Sciatic nerve (tissue), 2 donors: ENCODE results near the gene GDAP1L1. TPM values are rescaled to one million over a fixed set of nuclear protein-coding genes. Genes with fewer than 3 reads are reported as not detected.
"Not testable (repeated sequence)": the region's sequence is repeated elsewhere in the genome, so short reads cannot be mapped to it uniquely, and the experiment has no call there.

Source experiments
- ATAC-seq: fragments of 200-7000 bp; cut with Tn5 transposase; one replicate; pipeline ENCODE4 v1.9.1; 2020; ENCODE audit warnings: mild to moderate bottlenecking, moderate library complexity
- DNase-seq: peaks from one replicate; pipeline ENCODE4 v3.0.0-alpha.2; 2020; ENCODE audit warnings: low spot score
- intact Hi-C: fragments of 100-400 bp; cut with DNase I; formaldehyde crosslinking; loops from one replicate; pipeline ENCODE4 v1.14.2; 2022
- total RNA-seq: library from RNA; stranded (reverse); fragmentation: NEBNext Ultra II Directional; extraction: Animal tissue kit (Norgen Biotek cat#: 25700); gene quantifications from one replicate; pipeline ENCODE4 v1.2.1, GENCODE V29; 2021
- donor health status: DM: no; HTN: no; CAD: no.
- donor health status: DM: no; HTN: no; CAD: no.

The GDAP1L1 gene
- total RNA-seq, 1 donor from 2014 or later, result not detected

DNA sequence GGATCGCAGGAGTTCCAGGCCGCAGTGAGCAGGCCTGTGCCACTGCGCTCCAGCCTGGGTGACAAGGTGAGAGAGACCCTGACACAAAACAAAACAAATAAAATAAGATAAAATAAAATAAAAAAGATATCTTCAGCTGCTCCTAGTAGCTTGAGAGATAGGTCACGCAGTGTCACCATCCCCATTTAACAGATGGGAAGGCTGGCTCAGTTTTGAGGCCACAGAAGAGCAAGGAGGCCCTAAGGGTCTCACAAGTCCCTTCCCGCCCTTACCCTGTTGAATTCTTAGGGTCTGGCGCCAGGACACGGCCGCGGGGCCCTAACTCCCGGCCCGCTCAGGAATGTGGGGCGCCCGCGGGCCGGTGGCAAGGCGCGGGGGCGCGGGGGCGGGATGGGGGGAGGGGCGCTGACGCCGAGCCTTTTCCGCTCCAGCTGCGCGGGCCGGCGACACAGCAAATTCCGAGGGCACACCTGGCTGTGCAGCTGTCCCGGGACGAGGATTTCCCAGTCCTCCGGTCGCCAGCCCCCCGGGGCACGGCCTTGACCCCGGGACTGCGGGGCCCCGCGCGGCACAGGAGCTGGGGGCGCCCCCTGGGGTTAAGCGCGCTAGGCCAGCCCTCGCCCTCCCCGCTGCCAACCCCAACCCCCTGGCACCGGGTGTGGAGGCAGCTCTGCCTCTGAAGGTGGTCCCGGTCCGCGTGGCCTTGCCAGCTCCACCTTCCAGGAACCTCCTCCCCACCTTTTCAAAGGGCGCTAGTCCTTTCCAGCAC, 79.5 kb downstream of the GDAP1L1 start:
- DNase-seq, result no peak
- no peak for ATAC-seq
- intact Hi-C loops, result no loop called here

DNA sequence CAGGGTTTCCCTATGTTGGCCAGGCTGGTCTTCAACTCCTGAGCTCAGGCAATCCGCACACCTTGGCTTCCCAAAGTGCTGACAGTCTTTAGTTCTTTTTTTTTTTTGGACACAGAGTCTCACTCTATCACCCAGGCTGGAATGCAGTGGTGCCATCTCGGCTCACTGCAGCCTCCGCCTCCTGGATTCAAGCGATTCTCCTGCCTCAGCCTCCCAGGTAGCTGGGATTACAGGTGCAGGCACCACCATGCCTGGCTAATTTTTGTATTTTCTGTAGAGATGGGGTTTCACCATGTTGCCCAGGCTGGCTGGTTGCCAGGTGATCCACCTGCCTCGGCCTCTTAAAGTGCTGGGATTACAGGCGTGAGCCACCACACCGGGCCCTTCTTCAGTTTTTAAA, 80.6 kb downstream of the GDAP1L1 start:
- intact Hi-C loops, DNase-seq, ATAC-seq: not testable (repeated sequence)

DNA sequence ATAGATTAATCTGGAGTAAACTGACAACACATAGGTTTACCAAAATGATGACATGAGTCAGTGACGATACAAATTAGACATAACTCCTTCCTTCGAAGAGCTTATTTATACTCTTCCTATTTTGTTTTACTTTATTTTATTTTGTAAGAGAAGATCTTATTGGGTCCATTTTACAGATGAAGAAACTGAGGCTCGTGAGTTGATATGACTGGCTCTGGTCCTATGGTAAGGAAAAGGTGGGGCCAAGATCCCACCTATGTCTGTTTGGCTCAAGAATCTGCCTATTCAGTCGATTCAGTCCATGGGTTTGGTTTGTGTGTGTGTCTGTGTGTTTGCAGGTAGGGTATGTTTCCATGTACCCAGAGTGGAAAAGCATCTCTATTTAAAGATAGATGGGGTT, 81.3 kb downstream of the GDAP1L1 start:
- ATAC-seq, result no peak

More for the DNA sequence above, 81.3 kb downstream of the GDAP1L1 start:
- intact Hi-C loops, result no loop called here
- DNase-seq, result no peak

Other genes starting within 250 kb of the GDAP1L1 start
- gene JPH2, start 60.1 kb upstream of the GDAP1L1 start, total RNA-seq, result 1.5 TPM
- gene OSER1, start 36.5 kb upstream of the GDAP1L1 start, total RNA-seq, result 34.1 TPM
- gene FITM2, start 63.9 kb downstream of the GDAP1L1 start, total RNA-seq, result 7.5 TPM
- not detected for gene R3HDML, start 89.7 kb downstream of the GDAP1L1 start, total RNA-seq
- gene HNF4A, start 108.4 kb downstream of the GDAP1L1 start, total RNA-seq, result not detected
- 8.5 TPM for gene TTPAL, start 228.6 kb downstream of the GDAP1L1 start, total RNA-seq